Endothelial cell of umbilical vein (primary cell): ENCODE results near the gene CDKN2AIP. TPM values are rescaled to one million over a fixed set of nuclear protein-coding genes. Genes with fewer than 3 reads are reported as not detected.
A peak's percentile ranks its signal among the peaks of the same experiment; 100 is the strongest.

ENCODE experiments used
- BruUV-seq: library from RNA; stranded (reverse); fragments of 400-500 nt; replicated peaks from 2 replicates; lab custom pipeline; 2021; lab: Mats Ljungman, UMichigan
- CTCF ChIA-PET: fragments of 300-600, 350-600 bp; sonication (Branson Sonifier 250); formaldehyde crosslinking; loops from one replicate; lab custom pipeline; 2021; ENCODE audit warnings: antibody characterized with exemption, inconsistent platforms; lab: Charles Lee
- POLR2A ChIA-PET: fragments of 300-600, 350-600 bp; sonication (Branson Sonifier 250); formaldehyde crosslinking; loops from one replicate; lab custom pipeline; 2021; ENCODE audit warnings: antibody characterized with exemption, inconsistent platforms; lab: Charles Lee
- DNase-seq: peaks from one replicate; pipeline ENCODE4 v3.0.0-alpha.2; 2011; ENCODE audit warnings: low read depth, low spot score
- FAIRE-seq: peaks from 2 replicates; lab custom pipeline; 2011; peaks lifted over from hg19 to GRCh38; lab: Jason Lieb, UNC
- H2AFZ ChIP-seq: 2 replicates; pipeline ENCODE4 v1.6.0; 2012; ENCODE audit warnings: low read depth, low read length, control low read depth, inconsistent platforms
- H3K27ac ChIP-seq: 2 replicates; pipeline ENCODE4 v1.5.1; 2011; ENCODE audit warnings: low read depth, mild to moderate bottlenecking, control low read depth, low read length, moderate library complexity; ENCODE audit not compliant: insufficient read depth
- H3K27me3 ChIP-seq, 2 experiments: 2 replicates each; pipeline versions ENCODE4 v1.6.0 to v1.6.1; 2011; ENCODE audit warnings: low read length in 2 of 2, mixed read lengths in 1 of 2; ENCODE audit not compliant: control insufficient read depth in 2 of 2, insufficient read depth in 2 of 2
- H3K36me3 ChIP-seq, 2 experiments: 2 replicates in 1 of 2; 3 replicates in 1 of 2; pipeline ENCODE4 v1.5.1; 2011; ENCODE audit warnings: low read length in 2 of 2, mild to moderate bottlenecking in 1 of 2, moderate library complexity in 1 of 2; ENCODE audit not compliant: control insufficient read depth in 2 of 2, insufficient read depth in 2 of 2; ENCODE audit errors: extremely low read depth in 1 of 2
- H3K4me1 ChIP-seq: 3 replicates; pipeline ENCODE4 v1.5.1; 2011; ENCODE audit warnings: mild to moderate bottlenecking, low read length; ENCODE audit not compliant: control insufficient read depth, insufficient read depth; ENCODE audit errors: extremely low read depth
- H3K4me2 ChIP-seq: 2 replicates; pipeline ENCODE4 v1.6.1; 2011; ENCODE audit warnings: low read length, control low read depth, mixed read lengths; ENCODE audit not compliant: insufficient read depth
- H3K4me3 ChIP-seq, 3 experiments: fragments of 200-600 bp in 1 of 3; sonication (generic), shearing (Covaris generic) in 1 of 3; replicated peaks in 1 of 3; 2 replicates each; pipeline ENCODE4 v1.5.1; 2011 to 2016; ENCODE audit warnings: control low read depth in 3 of 3, low read length in 3 of 3, mild to moderate bottlenecking in 2 of 3, inconsistent platforms in 1 of 3, low read depth in 1 of 3, moderate library complexity in 1 of 3; ENCODE audit not compliant: insufficient read depth in 1 of 3
- H3K79me2 ChIP-seq: 2 replicates; pipeline ENCODE4 v1.6.0; 2012; ENCODE audit warnings: low read length, inconsistent platforms; ENCODE audit not compliant: control insufficient read depth, insufficient read depth
- H3K9ac ChIP-seq: replicated peaks from 2 replicates; pipeline ENCODE3; 2011; ENCODE audit warnings: low read length, control low read depth; ENCODE audit not compliant: insufficient read depth; ENCODE audit errors: extremely low read depth
- H3K9me1 ChIP-seq: replicated peaks from 3 replicates; pipeline ENCODE4 v1.6.0; 2011; ENCODE audit warnings: mild to moderate bottlenecking, low read length; ENCODE audit not compliant: control insufficient read depth, insufficient read depth; ENCODE audit errors: extremely low read depth
- H3K9me3 ChIP-seq: replicated peaks from 2 replicates; pipeline ENCODE4 v1.5.1; 2012; ENCODE audit warnings: low read length, inconsistent platforms; ENCODE audit not compliant: control insufficient read depth, insufficient read depth
- H4K20me1 ChIP-seq: replicated peaks from 2 replicates; pipeline ENCODE3; 2011; ENCODE audit warnings: mild to moderate bottlenecking, low read length; ENCODE audit not compliant: control insufficient read depth, insufficient read depth; ENCODE audit errors: extremely low read depth
- CTCF ChIP-seq, 2 donors: IDR thresholded peaks; 1 replicate in 1 of 2; 2 replicates in 1 of 2; pipeline ENCODE4 v1.5.1; 2011; ENCODE audit warnings: low read length in 2 of 2, mild to moderate bottlenecking in 2 of 2, moderate library complexity in 2 of 2, control low read depth in 1 of 2, inconsistent platforms in 1 of 2, low read depth in 1 of 2; ENCODE audit not compliant: insufficient read depth in 1 of 2; ENCODE audit errors: extremely low read depth in 1 of 2
- EZH2 ChIP-seq: IDR thresholded peaks from 2 replicates; pipeline ENCODE4 v1.6.1; 2012; ENCODE audit warnings: borderline replicate concordance, low read depth, mild to moderate bottlenecking, moderate library complexity, low read length, inconsistent platforms; ENCODE audit not compliant: severe bottlenecking
- FOS ChIP-seq: IDR thresholded peaks from 2 replicates; pipeline ENCODE4 v1.6.1; 2011; ENCODE audit warnings: mild to moderate bottlenecking, low read length, moderate library complexity, borderline replicate concordance; ENCODE audit not compliant: insufficient read depth
- GATA2 ChIP-seq: IDR thresholded peaks from 2 replicates; pipeline ENCODE4 v1.7.0; 2011; ENCODE audit warnings: low read depth, mild to moderate bottlenecking, moderate library complexity, mixed read lengths, low read length; ENCODE audit not compliant: insufficient read length, insufficient read depth
- JUN ChIP-seq: IDR thresholded peaks from 2 replicates; pipeline ENCODE4 v1.6.1; 2011; ENCODE audit warnings: borderline replicate concordance, low read depth; ENCODE audit not compliant: insufficient read length, insufficient read depth
- MAX ChIP-seq: IDR thresholded peaks from 2 replicates; pipeline ENCODE4 v1.6.1; 2011; ENCODE audit not compliant: insufficient read depth, insufficient read length
- MYC ChIP-seq: IDR thresholded peaks from one replicate; pipeline ENCODE4 v1.6.1; 2011; ENCODE audit warnings: mild to moderate bottlenecking, low read depth, low read length
- POLR2A ChIP-seq: IDR thresholded peaks from 2 replicates; pipeline ENCODE4 v1.6.1; 2012; ENCODE audit warnings: low read depth, mild to moderate bottlenecking, control low read depth, low read length
- POLR2AphosphoS5 ChIP-seq: IDR thresholded peaks from 2 replicates; pipeline ENCODE4 v1.6.1; 2012; ENCODE audit warnings: low read depth, mild to moderate bottlenecking, control low read depth, low read length, moderate library complexity; ENCODE audit not compliant: insufficient read depth
- dilution Hi-C: fragments of 300-500 bp; cut with MboI; formaldehyde crosslinking; loops from one replicate; pipeline ENCODE4 v1.15.0; 2019; ENCODE audit warnings: low sequenced_read_pairs; ENCODE audit not compliant: extremely low pct_ligation_motif_present
- intact Hi-C: fragments of 100-400 bp; cut with micrococcal nuclease; formaldehyde crosslinking; loops from one replicate; pipeline ENCODE4 v1.10.0; 2022
- polyA plus RNA-seq, 4 experiments: library from polyadenylated mRNA; depleted of rRNA in 3 of 4; stranded (reverse) in 3 of 4; unstranded in 1 of 4; fragments of >200 nt; gene quantifications; 2 replicates each; pipeline versions ENCODE4 v1.2.1 to v1.2.3, GENCODE V29; 2011 to 2012; ENCODE audit warnings: missing spikeins in 1 of 4
- total RNA-seq: library from RNA; stranded (reverse); gene quantifications from 2 replicates; pipeline ENCODE4 v1.2.3, GENCODE V29; 2021

CDKN2AIP gene
- total and polyA plus RNA-seq, 2 donors (not counting 3 experiments of a cell fraction or from before 2014, with no cell fraction given): 5.1 to 12.8 TPM

- no TSS peak for BruUV-seq
- Histone ChIP-seq H3K4me3 (no peak overlapping the region), H3K9me1 (no peaks in the 10 kb centered on the region), H3K27ac (no peak overlapping the region), H2AFZ (peak overlapping the region; percentile 14), H3K9ac (no peak overlapping the region), H3K9me3 (no peaks in the 10 kb centered on the region), H3K4me1 (peaks cover 3% of the 10 kb centered on the region), H4K20me1 (no peaks in the 10 kb centered on the region), H3K4me2 (no peak overlapping the region), H3K36me3 (no peaks in the 10 kb centered on the region), H3K79me2 (no peaks in the 10 kb centered on the region), H3K27me3 (no peaks in the 10 kb centered on the region)
- dilution Hi-C loops (no loop called here), intact Hi-C loops (no loop called here)
- ChIA-PET CTCF (interaction anchor here (0.9 kb wide), 1 partner anchor 337 kb away, joined by 3 read pairs; no protein-coding TSS in a partner anchor), POLR2A (no interaction called here)
- no peak for FAIRE-seq
- DNase-seq: no peak
- TF ChIP-seq FOS: no peak
- no peak for TF ChIP-seq JUN
- TF ChIP-seq GATA2: no peak
- TF ChIP-seq POLR2AphosphoS5: no peak
- TF ChIP-seq POLR2A: no peak
- no peak for TF ChIP-seq MYC
- no peak for TF ChIP-seq MAX
- TF ChIP-seq EZH2: no peak
- TF ChIP-seq CTCF (IDR thresholded peaks at IDR 0.05; ENCODE audit: extremely low read depth in 1 of 2, insufficient read depth in 1 of 2, low read depth in 1 of 2, low read length in 2 of 2): no peak
Observed at GRCh38 chr4:183409483-183409882, 35.0 kb upstream of the CDKN2AIP start.
